HG02884 (cell line): ENCODE results near the gene FAM184B.

Experiments
- ATAC-seq: cut with Tn5 transposase; IDR thresholded peaks from one replicate; pipeline ENCODE4 v1.9.1; 2021; ENCODE audit warnings: mild to moderate bottlenecking, moderate library complexity; ENCODE audit not compliant: unreplicated experiment

The FAM184B gene

DNA sequence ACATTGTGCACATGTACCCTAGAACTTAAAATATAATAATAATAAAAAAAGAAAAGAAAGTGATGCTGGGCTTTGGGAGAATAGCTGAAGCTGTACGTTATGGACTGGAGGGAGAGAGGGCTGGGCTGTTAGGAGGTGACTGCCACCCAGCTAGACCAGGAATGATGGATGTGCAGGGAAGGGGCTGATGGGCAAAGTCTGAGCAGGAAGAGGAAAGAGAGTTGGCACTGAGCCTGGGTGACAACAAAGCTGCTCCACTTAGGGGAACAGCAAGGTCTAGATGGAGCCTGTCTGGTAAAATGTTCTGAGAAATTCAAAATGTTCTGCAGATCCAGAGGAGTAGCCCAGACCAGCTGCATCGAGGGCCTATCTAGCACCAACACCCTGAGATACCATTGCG, 134.7 kb downstream of the FAM184B start:
- no peak for ATAC-seq

DNA sequence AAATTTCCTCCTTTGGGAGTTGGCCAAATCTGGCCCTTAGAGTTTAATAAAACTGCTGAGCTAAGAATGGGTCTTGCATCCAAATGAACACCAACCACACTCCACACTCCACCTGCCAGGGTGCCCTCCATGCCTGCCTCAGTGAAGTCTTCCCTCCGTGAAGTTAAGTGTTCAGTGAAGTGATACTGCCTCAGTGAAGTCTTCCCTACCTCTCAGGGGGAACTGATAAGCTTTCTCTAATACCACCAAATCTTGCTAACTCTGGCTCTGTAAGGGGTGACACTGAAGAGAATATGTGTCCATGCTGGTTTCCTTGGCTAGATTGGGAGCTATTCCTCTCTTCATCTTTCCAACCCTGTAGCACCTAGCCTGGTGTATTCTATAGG, 139.0 kb downstream of the FAM184B start:
- no peak for ATAC-seq

DNA sequence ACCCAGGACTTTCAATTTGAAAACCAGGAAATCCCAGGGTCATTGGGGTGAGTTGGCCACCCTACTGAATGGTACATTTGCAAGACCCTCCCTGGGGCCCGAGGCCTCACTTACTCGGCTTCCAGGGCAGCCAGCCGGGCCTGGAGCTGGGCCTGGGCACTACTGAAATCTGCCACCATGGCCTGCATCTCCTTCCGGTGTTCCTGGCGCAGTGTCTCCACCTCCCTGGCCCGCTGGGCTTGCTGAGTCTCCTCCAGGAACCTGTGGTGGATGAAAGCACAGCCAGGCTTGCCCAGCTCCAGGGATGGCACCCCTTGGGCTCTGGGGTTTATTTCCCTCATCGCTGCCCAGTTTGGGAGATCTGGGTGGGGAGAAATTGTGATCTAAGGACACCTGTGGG, 142.3 kb downstream of the FAM184B start:
- ATAC-seq: no peak

DNA sequence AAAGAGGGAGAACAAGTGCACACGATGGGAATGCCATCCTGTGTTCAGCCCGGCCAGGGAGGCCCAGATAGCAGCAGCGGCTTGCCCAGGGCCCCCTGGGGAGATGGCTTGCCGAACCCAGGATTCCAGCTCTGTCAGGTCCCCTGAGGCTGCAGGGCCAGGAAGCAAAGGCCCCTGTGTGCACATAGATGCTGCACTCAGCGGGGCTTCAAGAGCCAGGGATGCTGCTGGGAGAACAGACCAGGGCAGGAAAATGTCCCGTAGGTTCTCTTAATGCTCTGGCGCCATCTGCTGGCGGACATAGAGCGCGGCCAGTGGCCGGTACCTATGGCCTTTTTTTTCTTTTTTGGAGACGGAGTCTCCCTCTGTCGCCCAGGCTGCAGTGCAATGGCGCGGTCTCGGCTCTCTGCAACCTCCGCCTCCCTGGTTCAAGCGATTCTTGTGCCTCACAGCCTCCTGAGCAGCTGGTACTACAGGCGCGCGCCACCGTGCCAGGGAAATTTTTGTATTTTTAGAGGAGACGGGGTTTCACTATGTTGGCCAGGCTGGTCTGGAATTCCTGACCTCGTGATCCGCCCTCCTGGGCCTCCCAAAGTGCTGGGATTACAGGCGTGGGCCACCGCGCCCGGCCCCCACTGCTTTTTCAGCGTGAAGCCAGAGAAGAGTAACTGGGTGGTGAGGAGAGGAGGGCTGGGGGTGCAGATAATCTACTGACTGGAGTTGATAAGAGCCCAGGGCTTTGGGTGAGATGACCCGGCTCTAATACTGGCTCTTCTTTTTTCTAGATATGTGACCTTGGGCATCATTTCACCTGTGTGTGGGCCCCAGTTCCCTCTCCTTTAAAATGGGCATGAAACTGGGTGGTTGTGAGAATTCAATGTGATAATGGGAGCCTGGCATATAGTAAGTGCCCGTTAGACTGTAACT, 144.5 kb downstream of the FAM184B start:
- ATAC-seq: peak; percentile 90

- ATAC-seq: no peak
Measured at GRCh38 chr4:17636341-17636695, 145.1 kb downstream of the FAM184B start.

GRCh38 chr4:17635056-17635455, 146.4 kb downstream of the FAM184B start:
- no peak for ATAC-seq

DNA sequence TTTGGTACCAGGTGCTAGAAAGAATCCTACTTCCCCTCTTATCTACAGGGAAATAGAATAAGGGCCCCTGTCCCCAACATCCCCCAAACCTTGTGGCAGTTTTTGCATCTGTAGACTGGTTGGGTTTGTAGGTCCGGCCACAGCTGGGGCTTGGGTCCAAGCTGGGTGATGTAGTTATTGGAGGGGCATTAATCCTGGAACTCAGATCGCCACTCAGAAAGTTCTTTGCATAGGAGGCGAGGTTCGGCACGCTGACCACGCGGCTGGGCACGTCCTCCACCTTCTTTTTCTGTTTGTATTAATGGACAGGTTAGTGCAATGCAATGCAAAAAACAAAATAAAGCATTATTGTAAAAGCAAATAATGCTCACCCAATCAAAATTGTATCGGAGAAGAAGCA, 147.8 kb downstream of the FAM184B start:
- no peak for ATAC-seq

GRCh38 chr4:17630228-17630627, 151.2 kb downstream of the FAM184B start:
- ATAC-seq: no peak

GRCh38 chr4:17624821-17625220, 156.6 kb downstream of the FAM184B start:
- ATAC-seq: no peak

DNA sequence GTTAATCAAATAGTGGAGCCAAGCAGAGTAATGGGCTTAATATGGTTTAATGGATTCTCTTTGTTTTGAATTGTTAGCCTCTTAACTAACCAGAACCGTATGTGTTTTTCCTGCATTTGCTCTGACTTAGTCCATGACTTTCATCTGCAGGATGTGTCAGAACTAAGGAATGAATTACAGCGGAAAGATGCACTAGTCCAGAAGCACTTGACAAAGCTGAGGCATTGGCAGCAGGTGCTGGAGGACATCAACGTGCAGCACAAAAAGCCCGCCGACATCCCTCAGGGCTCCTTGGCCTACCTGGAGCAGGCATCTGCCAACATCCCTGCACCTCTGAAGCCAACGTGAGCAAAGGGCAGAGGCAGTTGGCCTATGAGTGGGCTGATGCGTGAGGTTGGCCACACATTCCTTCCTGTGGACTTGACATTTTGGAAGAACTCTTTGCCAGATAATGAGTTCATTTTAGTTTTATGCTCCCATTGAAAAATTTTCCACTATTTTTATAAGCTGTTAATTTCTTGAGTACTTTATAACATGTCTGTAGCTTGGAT, 157.9 kb downstream of the FAM184B start:
- no peak for ATAC-seq

- ATAC-seq: no peak
Measured at GRCh38 chr4:17619416-17620105, 161.9 kb downstream of the FAM184B start.

GRCh38 chr4:17618926-17619325, 162.5 kb downstream of the FAM184B start:
- ATAC-seq: no peak

- ATAC-seq: no peak
Measured at GRCh38 chr4:17616283-17616682, 165.1 kb downstream of the FAM184B start.

GRCh38 chr4:17614416-17615299, 166.8 kb downstream of the FAM184B start, which contains the start of gene MED28:
TSS of gene MED28 (plus strand) at chr4:17614641. CDS start at chr4:17614655, 14 bp downstream.
- ATAC-seq: peak; percentile 87

- peak; percentile 56 for ATAC-seq
Measured at GRCh38 chr4:17613761-17614415, 167.5 kb downstream of the FAM184B start.

DNA sequence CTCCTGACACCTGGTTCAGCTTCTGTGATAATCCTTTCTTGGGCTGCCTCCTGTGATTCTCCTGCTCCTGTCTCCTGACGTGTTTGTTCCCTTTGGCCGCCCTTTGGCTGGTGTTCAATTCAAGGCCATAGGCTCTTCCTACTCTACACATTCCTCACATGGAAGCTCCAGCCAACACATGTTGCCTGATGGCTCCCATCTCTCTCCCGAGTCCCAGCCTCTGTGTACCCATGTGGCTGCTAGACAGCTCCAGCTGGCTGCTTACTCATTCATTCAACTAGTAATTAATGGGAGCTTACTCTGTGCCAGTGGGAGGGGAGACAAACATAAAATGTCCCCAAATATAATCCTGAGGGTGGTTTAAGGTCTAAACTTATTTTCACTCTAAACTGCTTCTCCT, 176.2 kb downstream of the FAM184B start:
- ATAC-seq: no peak

DNA sequence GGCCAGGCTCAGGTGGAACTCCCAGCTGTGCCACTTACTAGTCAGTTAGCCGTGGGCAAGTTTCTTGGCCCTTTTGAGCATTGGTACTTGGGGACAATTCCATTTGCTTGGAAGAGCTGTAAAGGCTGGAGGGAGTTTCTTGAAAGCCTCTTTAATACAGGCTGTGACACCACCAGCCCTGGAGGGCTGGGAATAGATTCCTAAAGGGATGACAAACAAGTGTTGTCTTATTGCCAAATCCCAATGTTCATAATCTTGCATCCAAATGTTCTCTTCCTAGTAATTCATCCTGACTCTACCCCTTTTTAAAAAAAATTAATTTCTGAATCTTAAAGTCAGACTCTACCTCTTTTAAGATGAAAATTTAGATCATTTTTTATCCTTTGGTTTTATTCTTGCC, 181.6 kb downstream of the FAM184B start:
- no peak for ATAC-seq

- no peak for ATAC-seq
Measured at GRCh38 chr4:17597517-17597916, 183.9 kb downstream of the FAM184B start.

GRCh38 chr4:17595471-17596005, 185.9 kb downstream of the FAM184B start:
- ATAC-seq: peak; percentile 82

- no peak for ATAC-seq
Measured at GRCh38 chr4:17589355-17589754, 192.1 kb downstream of the FAM184B start.
